Measurements from ENCODE around the gene CASP4.

GRCh38 chr11:104944076-104944475 lies 24.3 kb downstream of the CASP4 start:
- TF ChIP-seq EZH2 (IDR thresholded peaks at IDR 0.05; ENCODE audit: borderline replicate concordance, low read length) (no peak), CTCF (conservative IDR thresholded peaks at IDR 0.05 in 1 of 2, IDR thresholded peaks at IDR 0.05 in 1 of 2; ENCODE audit: extremely low read depth in 1 of 2, insufficient read depth in 1 of 2, low read depth in 1 of 2, low read length in 2 of 2) (no peak)
